ENCODE measurements around the gene ACTL8.

GRCh38 chr1:17805869-17806684 is 50.9 kb downstream of the ACTL8 start:
- TF ChIP-seq CTCF (IDR thresholded peaks at IDR 0.05) (no peak), POLR2A (IDR thresholded peaks at IDR 0.05) (no peak)
